Measurements from ENCODE around the gene SLC7A8.

- TF ChIP-seq CTCF (conservative IDR thresholded peaks at IDR 0.05 in 1 of 2, IDR thresholded peaks at IDR 0.05 in 1 of 2; ENCODE audit: extremely low read depth in 1 of 2, insufficient read depth in 1 of 2, low read depth in 1 of 2, low read length in 2 of 2) (no peak), EZH2 (IDR thresholded peaks at IDR 0.05; ENCODE audit: borderline replicate concordance, low read length) (no peak)
Measured at GRCh38 chr14:23129759-23130316, 53.6 kb downstream of the SLC7A8 start.
